Neuronal stem cell (in vitro differentiated cells): ENCODE data around the gene XPR1.

Experiments
- DNase-seq: peaks from one replicate; pipeline ENCODE4 v3.0.0-alpha.2; 2013; ENCODE audit warnings: low spot score
- H2AFZ ChIP-seq: one replicate; pipeline ENCODE4 v1.6.1; 2013; ENCODE audit warnings: mild to moderate bottlenecking, low read length, inconsistent platforms
- H2AK5ac ChIP-seq: 2 replicates; pipeline ENCODE4 v1.6.1; 2013; ENCODE audit warnings: low read depth, mild to moderate bottlenecking, inconsistent platforms, low read length, moderate library complexity, mixed read lengths
- H2BK120ac ChIP-seq: 2 replicates; pipeline ENCODE4 v1.6.1; 2013; ENCODE audit warnings: low read depth, mild to moderate bottlenecking, inconsistent platforms, low read length, moderate library complexity, mixed read lengths
- H2BK12ac ChIP-seq: one replicate; pipeline ENCODE4 v1.6.1; 2013; ENCODE audit warnings: low read length, inconsistent platforms
- H2BK15ac ChIP-seq: 2 replicates; pipeline ENCODE4 v1.6.1; 2013; ENCODE audit warnings: mild to moderate bottlenecking, low read length, inconsistent platforms, mixed read lengths
- H2BK5ac ChIP-seq: one replicate; pipeline ENCODE4 v1.6.1; 2013; ENCODE audit warnings: inconsistent platforms, mild to moderate bottlenecking, low read length, moderate library complexity
- H3K14ac ChIP-seq: one replicate; pipeline ENCODE4 v1.6.1; 2013; ENCODE audit warnings: low read length, inconsistent platforms
- H3K18ac ChIP-seq: 2 replicates; pipeline ENCODE4 v1.6.1; 2013; ENCODE audit warnings: low read length, inconsistent platforms
- H3K23ac ChIP-seq: 2 replicates; pipeline ENCODE4 v1.6.1; 2013; ENCODE audit warnings: low read depth, mild to moderate bottlenecking, mixed read lengths, low read length, inconsistent platforms; ENCODE audit not compliant: poor library complexity
- H3K27ac ChIP-seq: replicated peaks from 3 replicates; pipeline ENCODE4 v1.5.1; 2013; ENCODE audit warnings: low read length, inconsistent platforms
- H3K27me3 ChIP-seq, 3 experiments: 2 replicates each; pipeline ENCODE4 v1.6.1; 2013; ENCODE audit warnings: low read length in 3 of 3, mild to moderate bottlenecking in 2 of 3, inconsistent platforms in 1 of 3, low read depth in 1 of 3, mixed read lengths in 1 of 3, moderate library complexity in 1 of 3; ENCODE audit not compliant: control insufficient read depth in 3 of 3, insufficient read depth in 3 of 3
- H3K36me3 ChIP-seq, 2 donors: replicated peaks in 1 of 2; 2 replicates each; pipeline ENCODE4 v1.6.1; 2013; ENCODE audit warnings: low read length in 2 of 2; ENCODE audit not compliant: control insufficient read depth in 2 of 2, insufficient read depth in 2 of 2
- H3K4ac ChIP-seq: 2 replicates; pipeline ENCODE4 v1.6.1; 2013; ENCODE audit warnings: inconsistent platforms, mild to moderate bottlenecking, low read length, moderate library complexity
- H3K4me1 ChIP-seq, 2 donors: 1 replicate in 1 of 2; 2 replicates in 1 of 2; pipeline ENCODE4 v1.6.1; 2013; ENCODE audit warnings: low read length in 2 of 2, low read depth in 1 of 2; ENCODE audit not compliant: control insufficient read depth in 2 of 2, insufficient read depth in 1 of 2
- H3K4me2 ChIP-seq: one replicate; pipeline ENCODE4 v1.6.1; 2013; ENCODE audit warnings: mild to moderate bottlenecking, low read length, inconsistent platforms; ENCODE audit not compliant: insufficient read depth, poor library complexity, severe bottlenecking
- H3K4me3 ChIP-seq, 2 donors: 2 replicates each; pipeline ENCODE4 v1.5.1; 2013; ENCODE audit warnings: low read length in 2 of 2, mild to moderate bottlenecking in 2 of 2, inconsistent platforms in 1 of 2, moderate library complexity in 1 of 2
- H3K79me1 ChIP-seq: one replicate; pipeline ENCODE4 v1.6.1; 2013; ENCODE audit warnings: low read depth, mild to moderate bottlenecking, inconsistent platforms, low read length, moderate library complexity
- H3K9ac ChIP-seq: one replicate; pipeline ENCODE4 v1.6.1; 2013; ENCODE audit warnings: mild to moderate bottlenecking, low read depth, low read length, inconsistent platforms; ENCODE audit not compliant: poor library complexity
- H3K9me3 ChIP-seq, 2 donors: replicated peaks in 1 of 2; 2 replicates each; pipeline versions ENCODE3 to v1.6.1; 2013; ENCODE audit warnings: low read length in 2 of 2, mild to moderate bottlenecking in 2 of 2, inconsistent platforms in 1 of 2, low read depth in 1 of 2, mixed read lengths in 1 of 2, moderate library complexity in 1 of 2; ENCODE audit not compliant: control insufficient read depth in 2 of 2, insufficient read depth in 1 of 2
- H4K8ac ChIP-seq: one replicate; pipeline ENCODE4 v1.6.1; 2013; ENCODE audit warnings: low read depth, mild to moderate bottlenecking, inconsistent platforms, low read length, moderate library complexity
- H4K91ac ChIP-seq: one replicate; pipeline ENCODE4 v1.6.1; 2013; ENCODE audit warnings: low read length, low read depth, mild to moderate bottlenecking, inconsistent platforms; ENCODE audit not compliant: poor library complexity
- WGBS, 2 donors: extraction: QIAGEN DNeasy Blood & Tissue Kit; methylation state at CpG; one replicate each; pipeline ENCODE4 v1.1.7; 2013; ENCODE audit warnings: missing lambda C conversion rate in 2 of 2, mixed read lengths in 1 of 2; ENCODE audit not compliant: insufficient read length in 2 of 2, insufficient replicate concordance in 1 of 2; ENCODE audit errors: extremely low coverage in 2 of 2; 5-methylcytosine and 5-hydroxymethylcytosine counted together

Gene XPR1

DNA sequence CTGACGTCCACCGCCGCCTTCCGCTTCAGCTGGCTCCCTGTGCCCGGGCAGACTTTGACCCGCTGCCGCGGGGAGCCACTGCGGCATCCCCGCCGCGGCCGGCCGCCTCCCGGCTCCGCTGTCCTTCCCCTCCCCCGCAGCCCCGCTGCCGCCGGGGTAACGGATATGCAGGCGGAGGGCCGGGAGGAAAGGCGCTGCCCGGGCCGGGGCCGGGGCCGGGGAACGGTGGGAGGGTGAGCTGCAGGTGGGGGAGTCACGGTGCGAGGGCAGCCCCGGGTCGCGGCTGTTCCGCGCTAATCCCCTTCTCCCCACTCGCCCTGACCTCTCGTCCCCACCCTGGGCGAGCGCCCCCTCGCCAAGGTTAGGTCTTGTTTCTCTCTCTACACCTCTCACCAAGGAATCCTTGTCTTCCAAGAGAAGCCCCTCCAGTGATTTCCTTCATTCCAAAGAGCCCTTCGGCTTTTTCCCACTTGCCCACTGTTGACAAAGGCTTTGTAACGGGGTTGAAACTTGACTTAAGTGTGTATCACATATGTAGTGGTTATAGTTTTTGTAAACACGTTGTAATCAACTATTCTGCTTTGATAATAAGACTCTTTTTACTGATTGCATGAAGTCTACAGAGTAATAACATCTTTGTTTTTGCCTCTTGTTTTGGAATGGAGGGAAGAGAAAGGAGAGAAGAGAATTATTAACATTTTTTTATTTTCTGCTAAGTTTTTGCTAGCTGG, 669 bp downstream of the XPR1 start:
- H3K23ac ChIP-seq: peak overlapping the region; percentile 100
- H3K9me3 ChIP-seq: no peaks in the 10 kb centered on the region
- peak overlapping the region; percentile 97 for H3K27ac ChIP-seq
- H3K18ac ChIP-seq: peak overlapping the region; percentile 99
- peaks cover 0 to 2% of the 10 kb centered on the region in 2 donors for H3K36me3 ChIP-seq
- no peaks in the 10 kb centered on the region for H3K27me3 ChIP-seq
- H2BK120ac ChIP-seq: peak overlapping the region; percentile 90
- H3K4me3 ChIP-seq: peak overlapping the region; percentile 89 to 98
- peak overlapping the region; percentile 87 for H3K14ac ChIP-seq
- no peak overlapping the region for H3K4ac ChIP-seq
- no peak overlapping the region for H4K91ac ChIP-seq
- H3K79me1 ChIP-seq: peaks cover 2% of the 10 kb centered on the region
- DNase-seq: no peak
- H2BK15ac ChIP-seq: peak overlapping the region; percentile 91
- peaks cover 0 to 2% of the 10 kb centered on the region in 2 donors for H3K4me1 ChIP-seq
- H2AFZ ChIP-seq: peak overlapping the region; percentile 91
- peak overlapping the region; percentile 60 for H2AK5ac ChIP-seq
- no CpG with 5 or more reads among the region's 44 CpGs for WGBS, 2 donors
- H2BK5ac ChIP-seq: peak overlapping the region; percentile 95
- H3K9ac ChIP-seq: peak overlapping the region; percentile 99
- H4K8ac ChIP-seq: peak overlapping the region; percentile 32
- H3K4me2 ChIP-seq: peak overlapping the region; percentile 78
- H2BK12ac ChIP-seq: no peak overlapping the region

DNA sequence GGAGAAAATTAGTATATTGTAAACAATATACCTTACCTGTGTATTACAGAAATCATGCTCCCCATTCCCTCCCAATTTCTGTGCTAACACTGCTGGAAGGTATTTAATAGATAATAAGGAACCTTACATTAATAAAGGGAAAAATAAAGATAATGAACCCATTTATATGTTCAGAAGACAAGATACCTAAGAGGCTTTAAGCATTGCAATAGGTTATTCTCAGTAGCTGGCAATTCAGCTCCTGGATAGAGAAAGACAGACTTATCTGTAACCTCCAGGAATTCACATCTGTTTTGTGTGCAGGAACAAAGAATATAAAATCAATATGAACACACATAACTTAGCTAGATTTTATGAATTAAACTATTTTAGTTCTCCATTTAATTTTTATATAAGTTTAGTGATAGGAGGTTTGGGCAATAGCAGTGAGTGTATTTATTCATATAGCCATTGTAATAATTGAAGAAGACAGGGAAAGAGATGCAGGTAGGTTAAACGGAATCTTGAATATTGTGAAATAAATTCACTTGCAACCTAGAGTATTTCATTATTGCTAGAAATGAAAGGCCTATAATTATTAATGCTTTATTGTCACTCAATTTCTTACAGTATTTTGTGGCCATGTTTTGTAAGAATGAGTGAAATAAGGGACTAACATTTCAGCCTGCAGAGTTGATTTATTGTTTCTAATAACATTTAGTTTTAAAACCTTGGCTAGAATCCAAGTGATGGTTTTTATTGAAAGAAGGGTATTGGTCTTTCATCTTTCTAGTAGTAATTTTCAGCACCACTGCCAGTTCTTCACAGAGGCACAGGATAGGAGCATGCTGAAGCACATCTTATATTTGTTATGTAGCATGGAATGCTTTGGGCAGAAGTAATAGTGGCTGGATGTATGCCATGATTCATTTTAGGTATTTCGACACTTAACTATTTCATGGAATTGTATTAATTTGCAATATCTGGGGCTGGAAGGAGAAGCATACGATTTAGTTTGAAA, 1.5 kb downstream of the XPR1 start:
- WGBS, 2 donors: no CpG with 5 or more reads among the region's 3 CpGs
- peak overlapping the region; percentile 11 for H3K4me2 ChIP-seq
- peaks cover 0 to 2% of the 10 kb centered on the region in 2 donors for H3K36me3 ChIP-seq
- peak overlapping the region in 1 of 2 donors; percentile 89 for H3K4me3 ChIP-seq
- H2BK5ac ChIP-seq: no peak overlapping the region
- H2BK15ac ChIP-seq: no peak overlapping the region
- no peak for DNase-seq
- peaks cover 4% of the 10 kb centered on the region for H3K79me1 ChIP-seq
- no peak overlapping the region for H2BK12ac ChIP-seq
- no peak overlapping the region for H2BK120ac ChIP-seq
- no peak overlapping the region for H3K27ac ChIP-seq
- H3K9me3 ChIP-seq: no peaks in the 10 kb centered on the region
- no peaks in the 10 kb centered on the region for H3K27me3 ChIP-seq
- no peak overlapping the region for H3K18ac ChIP-seq
- no peak overlapping the region for H2AK5ac ChIP-seq
- no peak overlapping the region for H4K8ac ChIP-seq
- H2AFZ ChIP-seq: no peak overlapping the region
- H3K4ac ChIP-seq: no peak overlapping the region
- H4K91ac ChIP-seq: no peak overlapping the region
- peaks cover 0 to 2% of the 10 kb centered on the region in 2 donors for H3K4me1 ChIP-seq
- H3K14ac ChIP-seq: no peak overlapping the region
- H3K9ac ChIP-seq: no peak overlapping the region
- H3K23ac ChIP-seq: no peak overlapping the region

DNA sequence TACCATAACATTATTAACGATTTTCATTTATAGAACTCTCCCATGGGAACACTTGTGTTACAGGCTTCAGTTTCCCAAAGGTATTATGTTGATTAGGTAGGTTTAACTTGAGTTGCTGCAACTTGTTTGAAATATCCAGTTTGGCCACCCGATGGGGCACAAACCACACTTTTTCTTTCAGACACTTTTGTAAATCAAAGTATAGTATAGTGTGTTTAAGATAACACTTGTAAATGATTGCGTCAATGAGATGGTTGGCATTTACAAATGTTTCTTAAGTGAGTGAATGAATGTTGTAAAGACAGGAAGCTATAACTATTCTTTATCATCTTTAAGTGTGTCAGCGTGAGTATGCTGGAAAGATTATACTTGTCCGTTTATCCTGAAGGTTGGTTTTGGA, 4.3 kb downstream of the XPR1 start:
- no peak overlapping the region for H3K27ac ChIP-seq
- no peak overlapping the region for H3K14ac ChIP-seq
- H3K36me3 ChIP-seq: peaks cover 0 to 8% of the 10 kb centered on the region in 2 donors
- H2BK12ac ChIP-seq: no peak overlapping the region
- DNase-seq: no peak
- H3K4me3 ChIP-seq: no peak overlapping the region
- H3K4me2 ChIP-seq: no peak overlapping the region
- H3K18ac ChIP-seq: no peak overlapping the region
- H3K9me3 ChIP-seq: no peaks in the 10 kb centered on the region
- no peaks in the 10 kb centered on the region for H3K27me3 ChIP-seq
- no peak overlapping the region for H3K23ac ChIP-seq
- no peak overlapping the region for H4K91ac ChIP-seq
- H4K8ac ChIP-seq: no peak overlapping the region
- no peak overlapping the region for H2AFZ ChIP-seq
- H3K9ac ChIP-seq: no peak overlapping the region
- H3K4ac ChIP-seq: no peak overlapping the region
- peaks cover 4% of the 10 kb centered on the region for H3K79me1 ChIP-seq
- no peak overlapping the region for H2BK5ac ChIP-seq
- no peak overlapping the region for H2BK120ac ChIP-seq
- H2BK15ac ChIP-seq: no peak overlapping the region
- WGBS, 2 donors: no CpG with 5 or more reads among the region's 5 CpGs
- H2AK5ac ChIP-seq: no peak overlapping the region
- H3K4me1 ChIP-seq: peaks cover 0 to 2% of the 10 kb centered on the region in 2 donors

DNA sequence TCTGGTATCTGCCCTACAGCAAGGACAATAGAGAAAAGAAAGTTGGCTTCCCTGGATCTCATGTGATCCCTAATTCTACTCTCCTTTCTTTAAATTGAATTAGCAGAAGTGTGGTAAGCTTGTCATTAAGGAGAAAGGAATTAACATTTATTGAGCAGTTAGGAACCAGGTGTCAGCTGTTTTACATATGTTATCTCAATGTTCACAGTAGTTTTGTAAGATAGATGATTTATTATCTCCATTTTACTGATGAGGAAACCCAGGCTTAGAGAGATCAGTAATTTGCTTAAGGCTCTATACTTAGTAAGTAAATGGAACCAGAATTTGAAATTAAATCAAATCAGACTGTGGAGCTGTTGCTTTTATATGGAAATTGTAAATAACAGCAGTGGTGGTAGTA, 8.0 kb downstream of the XPR1 start:
- no peaks in the 10 kb centered on the region for H3K27me3 ChIP-seq
- no peak overlapping the region for H3K14ac ChIP-seq
- H3K9me3 ChIP-seq: no peaks in the 10 kb centered on the region
- no peak overlapping the region for H4K8ac ChIP-seq
- peaks cover 2% of the 10 kb centered on the region for H3K79me1 ChIP-seq
- H3K4me1 ChIP-seq: no peaks in the 10 kb centered on the region
- no peak overlapping the region for H3K23ac ChIP-seq
- H3K4me3 ChIP-seq: no peak overlapping the region
- H3K4me2 ChIP-seq: no peak overlapping the region
- H2BK15ac ChIP-seq: no peak overlapping the region
- no peak for DNase-seq
- H4K91ac ChIP-seq: no peak overlapping the region
- no peak overlapping the region for H3K9ac ChIP-seq
- H3K27ac ChIP-seq: no peak overlapping the region
- no peak overlapping the region for H2AK5ac ChIP-seq
- no peak overlapping the region for H3K18ac ChIP-seq
- no peak overlapping the region for H2BK5ac ChIP-seq
- H2BK120ac ChIP-seq: no peak overlapping the region
- H3K36me3 ChIP-seq: peaks cover 0 to 8% of the 10 kb centered on the region in 2 donors
- no peak overlapping the region for H2BK12ac ChIP-seq
- no peak overlapping the region for H2AFZ ChIP-seq
- no peak overlapping the region for H3K4ac ChIP-seq
